GM18907 (cell line): ENCODE data around the gene MLLT10.
"Not testable (repeated sequence)": the region's sequence is repeated elsewhere in the genome, so short reads cannot be mapped to it uniquely, and the experiment has no call there.

ENCODE experiments used
- ATAC-seq: cut with Tn5 transposase; IDR thresholded peaks from one replicate; pipeline ENCODE4 v1.9.1; 2021; ENCODE audit warnings: mild to moderate bottlenecking, moderate library complexity; ENCODE audit not compliant: unreplicated experiment

The MLLT10 gene

GRCh38 chr10:21687266-21688008 is 153.4 kb downstream of the MLLT10 start:
- no peak for ATAC-seq

DNA sequence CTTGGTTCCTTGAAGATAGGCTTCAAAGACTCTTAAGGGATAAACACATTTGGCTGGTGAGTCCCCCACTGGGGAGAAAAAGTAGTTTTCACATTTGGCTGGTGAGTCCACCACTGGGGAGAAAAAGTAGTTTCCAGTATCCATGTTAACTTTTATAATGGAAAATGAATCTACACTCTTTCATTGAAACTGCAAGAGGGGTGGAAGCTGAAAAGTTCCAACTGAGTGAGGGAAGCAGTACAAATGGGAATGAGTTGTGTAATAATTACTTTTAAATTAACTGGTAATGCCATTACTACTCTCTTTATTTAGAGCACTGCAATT is 153.9 kb downstream of the MLLT10 start:
- no peak for ATAC-seq

GRCh38 chr10:21688870-21689269 is 154.8 kb downstream of the MLLT10 start:
- no peak for ATAC-seq

DNA sequence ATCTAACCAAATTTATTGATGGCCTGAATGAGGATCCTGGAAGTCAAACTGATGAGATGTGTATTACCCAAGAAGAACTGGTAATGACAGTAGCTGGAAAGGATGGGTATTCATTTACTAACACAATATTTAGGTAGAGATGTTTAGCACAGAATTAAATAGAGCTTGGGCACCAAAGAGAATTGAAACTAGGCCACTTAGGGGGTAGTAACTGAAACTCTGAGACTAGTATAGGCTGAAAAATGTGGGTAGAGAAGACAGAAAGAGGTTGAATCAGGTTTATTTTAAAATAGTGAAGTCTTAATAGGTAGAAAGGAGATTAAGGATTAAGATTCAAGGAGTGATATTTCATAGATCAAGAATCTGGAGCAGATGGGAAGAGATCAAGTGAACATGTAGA is 155.8 kb downstream of the MLLT10 start:
- peak; percentile 56 for ATAC-seq

DNA sequence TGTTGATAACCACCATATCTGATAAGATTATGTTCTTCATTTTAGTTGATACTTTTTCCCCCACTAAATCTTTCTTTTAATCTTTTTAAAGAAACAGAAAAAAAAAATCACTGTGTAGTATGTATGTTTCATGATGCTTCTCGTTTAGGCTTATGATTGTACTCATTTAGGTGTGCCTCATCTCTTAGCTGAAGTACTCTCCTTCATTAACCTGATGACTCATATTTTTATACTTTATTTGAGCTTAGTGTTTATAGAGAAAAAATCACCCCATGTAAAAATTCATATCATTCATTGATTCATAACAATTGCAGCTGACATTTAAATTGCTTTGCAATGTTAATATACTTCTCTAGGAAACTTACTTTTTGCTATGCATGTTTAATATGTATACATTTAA is 158.9 kb downstream of the MLLT10 start:
- ATAC-seq: no peak

DNA sequence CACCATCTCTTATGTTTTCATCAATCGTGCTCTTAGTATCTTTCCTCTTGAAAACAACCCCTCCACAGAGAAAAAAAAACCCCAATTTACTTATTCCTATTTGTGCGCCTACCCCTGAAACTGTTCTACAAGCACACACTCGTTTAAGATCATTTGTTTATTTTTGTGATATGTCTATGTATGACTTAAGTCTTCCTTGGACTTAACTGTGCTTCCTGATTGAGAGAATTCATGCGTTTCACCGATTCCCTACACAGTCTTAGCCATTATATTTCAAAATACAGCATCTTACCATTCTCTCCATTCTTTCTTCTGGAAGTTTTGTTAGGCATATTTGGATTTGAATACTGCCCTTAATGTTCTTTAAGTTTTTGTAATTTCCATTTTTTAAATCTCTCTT is 159.4 kb downstream of the MLLT10 start:
- no peak for ATAC-seq

DNA sequence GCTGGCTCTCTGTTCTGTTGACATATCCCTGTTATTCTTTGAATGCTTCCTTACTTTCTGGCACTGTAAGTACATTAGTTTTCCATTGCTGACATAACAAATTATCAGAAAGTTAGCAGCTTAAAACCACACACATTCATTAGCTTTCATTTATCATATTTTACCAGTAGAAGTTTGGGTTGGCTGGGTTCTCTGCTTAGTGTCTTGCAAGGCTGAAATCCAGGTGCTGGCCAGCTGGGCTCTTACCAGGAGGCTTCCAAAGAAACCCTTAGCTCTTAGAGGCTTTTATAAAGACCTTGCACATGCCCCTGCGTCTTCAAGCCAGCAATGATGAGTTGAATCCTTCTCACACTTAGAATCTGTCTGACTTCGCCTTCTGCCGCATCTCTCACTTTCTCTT is 160.6 kb downstream of the MLLT10 start:
- ATAC-seq: no peak

DNA sequence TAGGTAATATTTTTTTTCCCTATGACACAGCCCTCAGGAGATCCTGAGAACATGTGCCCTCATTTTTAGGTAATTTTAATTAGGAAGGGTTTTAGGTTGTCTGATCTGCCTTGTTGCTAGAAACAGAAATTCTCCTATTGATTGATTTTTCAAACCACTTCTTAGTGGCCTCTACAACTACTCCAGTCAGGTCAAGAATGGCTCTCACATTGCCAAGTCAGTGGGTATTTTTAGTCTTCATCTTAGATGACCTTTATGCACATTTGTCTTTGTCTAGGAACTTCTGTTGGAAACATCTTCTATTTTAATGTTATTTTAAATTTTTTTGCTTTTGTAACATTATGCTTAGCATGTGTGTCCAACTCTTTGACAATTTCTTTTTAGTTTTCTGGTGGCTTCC is 162.3 kb downstream of the MLLT10 start:
- ATAC-seq: no peak

GRCh38 chr10:21699575-21699974 is 165.5 kb downstream of the MLLT10 start:
- ATAC-seq: no peak

GRCh38 chr10:21700474-21700873 is 166.4 kb downstream of the MLLT10 start:
- no peak for ATAC-seq

- peak; percentile 71 for ATAC-seq
These were observed 168.6 kb downstream of the MLLT10 start for GRCh38 chr10:21702633-21703111.

GRCh38 chr10:21705142-21705827 is 171.3 kb downstream of the MLLT10 start:
- no peak for ATAC-seq

GRCh38 chr10:21705828-21706176 is 171.8 kb downstream of the MLLT10 start:
- no peak for ATAC-seq

DNA sequence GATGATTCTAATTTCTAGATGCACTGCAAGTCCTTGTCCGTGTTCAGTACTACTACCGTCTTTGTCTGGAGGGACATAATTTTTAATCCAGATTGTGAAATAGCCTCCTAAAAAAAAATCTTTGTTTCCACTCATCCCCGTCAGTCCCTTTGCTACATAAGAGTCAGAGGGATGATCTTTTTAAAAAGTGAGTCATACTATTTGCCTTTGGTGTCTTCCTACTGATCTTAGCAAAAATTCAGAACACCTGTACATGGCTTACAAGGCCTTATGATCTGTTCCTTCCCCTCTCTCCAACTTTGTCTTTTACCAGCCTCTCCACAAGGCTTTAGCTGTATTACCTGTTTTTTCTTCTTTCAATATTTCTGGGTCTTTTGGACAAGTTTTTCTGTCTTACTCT is 173.5 kb downstream of the MLLT10 start:
- ATAC-seq: no peak

DNA sequence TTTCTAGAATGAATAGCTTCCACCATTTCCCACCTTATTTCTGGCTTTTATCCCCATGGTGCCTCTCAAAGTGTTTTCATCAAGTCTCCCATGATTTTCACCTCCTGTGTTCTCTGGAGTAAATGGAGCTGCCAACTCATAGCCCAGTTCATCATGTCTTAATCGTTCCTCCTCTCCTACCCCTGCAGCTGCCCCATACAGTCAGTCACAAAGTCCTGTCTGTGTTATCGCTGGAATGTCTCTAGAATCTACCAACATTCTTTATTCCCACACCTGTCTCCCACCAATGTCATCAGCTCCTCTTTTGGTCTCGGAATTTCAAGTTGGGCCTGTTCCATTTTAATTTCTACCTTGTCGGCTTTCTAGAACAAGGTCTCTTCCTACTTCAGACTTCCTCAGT is 178.9 kb downstream of the MLLT10 start:
- ATAC-seq: no peak

DNA sequence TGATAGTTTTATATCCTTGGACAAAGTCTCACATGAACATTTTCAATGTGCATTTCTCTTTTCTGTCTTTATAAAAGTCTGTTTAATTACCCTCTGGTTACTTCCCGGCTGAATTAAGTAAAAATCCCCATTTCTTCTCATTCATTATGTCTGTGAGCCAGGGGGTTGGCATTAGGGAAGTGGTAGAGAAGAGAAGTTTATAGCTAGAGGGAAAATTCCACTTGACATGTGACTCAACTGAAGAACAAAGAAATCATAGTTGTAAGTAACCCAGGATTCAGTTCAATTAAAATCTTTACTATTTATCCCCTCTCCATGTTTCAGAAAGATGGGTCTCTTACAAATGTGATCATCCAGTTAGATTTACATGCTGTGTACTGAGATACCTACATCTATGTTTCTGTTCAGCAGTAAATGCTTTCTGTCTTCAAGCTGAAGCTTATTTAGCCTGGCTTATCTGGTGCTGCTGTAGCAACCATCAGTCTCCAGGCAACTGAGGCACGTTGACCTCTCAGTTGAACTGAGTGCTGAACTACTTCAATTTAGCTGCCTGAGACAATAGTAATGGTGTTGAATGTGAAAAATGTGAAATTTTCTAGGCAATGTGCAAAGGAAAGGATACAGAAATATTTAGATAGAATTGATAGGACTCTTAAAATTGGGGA is 181.6 kb downstream of the MLLT10 start:
- no peak for ATAC-seq

- not testable (repeated sequence) for ATAC-seq
These were observed 183.5 kb downstream of the MLLT10 start for GRCh38 chr10:21717437-21718054.

- ATAC-seq: no peak
These were observed 185.5 kb downstream of the MLLT10 start for GRCh38 chr10:21719502-21719901.

GRCh38 chr10:21720090-21720489 is 186.1 kb downstream of the MLLT10 start:
- ATAC-seq: no peak

GRCh38 chr10:21721000-21721665 is 187.1 kb downstream of the MLLT10 start:
- no peak for ATAC-seq

DNA sequence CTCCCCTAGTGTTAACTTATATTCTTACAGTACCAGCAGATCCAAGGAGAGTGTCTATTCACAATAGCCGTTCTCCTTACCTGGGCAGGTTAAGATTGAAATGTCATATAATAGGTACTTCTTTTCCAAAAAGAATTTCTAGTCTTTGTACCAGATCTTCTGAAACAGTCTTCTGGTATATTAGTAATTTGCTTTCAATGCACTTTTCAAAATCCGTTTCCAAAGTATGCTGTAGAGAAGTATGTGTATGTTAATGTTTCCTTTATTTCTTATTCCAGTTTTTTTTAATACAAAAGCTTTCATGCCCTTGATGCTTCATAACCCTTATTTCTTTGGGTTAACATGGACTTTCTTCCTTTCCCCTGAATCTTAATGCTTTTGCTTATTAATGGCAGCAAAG is 188.2 kb downstream of the MLLT10 start:
- no peak for ATAC-seq
